ENCODE measurements around the gene SRGAP1.

GRCh38 chr12:64187370-64187769, 342.9 kb downstream of the SRGAP1 start:
- TF ChIP-seq KDM1A (IDR thresholded peaks at IDR 0.05) (no peak), HIVEP1 (CRISPR knock-in tag; IDR thresholded peaks at IDR 0.05) (no peak), NFYB (IDR thresholded peaks at IDR 0.05; ENCODE audit: extremely low read depth, insufficient read length) (no peak), MXI1 (IDR thresholded peaks at IDR 0.05; ENCODE audit: low read depth, low read length) (no peak)

Measured in K562 (cell line).